Ishikawa (cell line): ENCODE data around the gene GYS2.

Experiments used
- CEBPB ChIP-seq: IDR thresholded peaks from 2 replicates; pipeline ENCODE4 v1.6.1; 2012
- CREB1 ChIP-seq: IDR thresholded peaks from 2 replicates; pipeline ENCODE4 v1.6.1; 2012; ENCODE audit warnings: low read depth
- EGR1 ChIP-seq: IDR thresholded peaks from 2 replicates; pipeline ENCODE4 v1.6.1; 2012
- EP300 ChIP-seq: IDR thresholded peaks from 2 replicates; pipeline ENCODE4 v1.6.1; 2012; ENCODE audit warnings: borderline replicate concordance
- FOXM1 ChIP-seq: IDR thresholded peaks from 2 replicates; pipeline ENCODE4 v1.6.1; 2012; ENCODE audit warnings: low read depth, borderline replicate concordance
- MAX ChIP-seq: IDR thresholded peaks from 2 replicates; pipeline ENCODE4 v1.6.1; 2012
- NFIC ChIP-seq: IDR thresholded peaks from 2 replicates; pipeline ENCODE4 v1.6.1; 2012
- RAD21 ChIP-seq: IDR thresholded peaks from 2 replicates; pipeline ENCODE4 v1.6.1; 2012; ENCODE audit warnings: low read depth
- REST ChIP-seq: IDR thresholded peaks from 2 replicates; pipeline ENCODE4 v1.6.1; 2012; ENCODE audit warnings: low read depth, mild to moderate bottlenecking
- TAF1 ChIP-seq: IDR thresholded peaks from 2 replicates; pipeline ENCODE4 v1.6.1; 2012; ENCODE audit warnings: low read depth, mild to moderate bottlenecking
- TCF12 ChIP-seq: IDR thresholded peaks from 2 replicates; pipeline ENCODE4 v1.6.1; 2012; ENCODE audit warnings: low read depth
- TEAD4 ChIP-seq: IDR thresholded peaks from 2 replicates; pipeline ENCODE4 v1.6.1; 2012
- USF1 ChIP-seq: IDR thresholded peaks from 2 replicates; pipeline ENCODE4 v1.6.1; 2012
- YY1 ChIP-seq: IDR thresholded peaks from 2 replicates; pipeline ENCODE4 v1.6.1; 2012; ENCODE audit warnings: low read depth
- ZBTB7A ChIP-seq: IDR thresholded peaks from 2 replicates; pipeline ENCODE4 v1.6.1; 2012; ENCODE audit warnings: low read depth

GYS2 gene

GRCh38 chr12:21618566-21618965 lies 13.9 kb upstream of the GYS2 start:
- TF ChIP-seq MAX, result no peak
- no peak for TF ChIP-seq CREB1
- no peak for TF ChIP-seq TEAD4
- no peak for TF ChIP-seq EGR1
- no peak for TF ChIP-seq FOXM1
- no peak for TF ChIP-seq TAF1
- TF ChIP-seq CEBPB, result no peak
- no peak for TF ChIP-seq EP300

- TF ChIP-seq CREB1 (no peak), EGR1 (no peak), TEAD4 (no peak), MAX (no peak), TAF1 (no peak), ZBTB7A (no peak), NFIC (no peak), TCF12 (no peak), RAD21 (no peak), YY1 (no peak), FOXM1 (no peak), REST (no peak), CEBPB (no peak)
Observed at GRCh38 chr12:21617030-21617429, 12.4 kb upstream of the GYS2 start.

GRCh38 chr12:21615431-21615830 lies 10.8 kb upstream of the GYS2 start:
- TF ChIP-seq TEAD4 (no peak), RAD21 (no peak), REST (no peak), NFIC (no peak), TCF12 (no peak), YY1 (no peak), TAF1 (no peak), MAX (no peak), CREB1 (no peak), ZBTB7A (no peak)

- no peak for TF ChIP-seq REST
- no peak for TF ChIP-seq CREB1
- TF ChIP-seq FOXM1, result no peak
- no peak for TF ChIP-seq MAX
- no peak for TF ChIP-seq YY1
- no peak for TF ChIP-seq EGR1
- TF ChIP-seq TEAD4, result no peak
- no peak for TF ChIP-seq USF1
Observed at GRCh38 chr12:21614506-21614905, 9.9 kb upstream of the GYS2 start.

GRCh38 chr12:21613931-21614330 lies 9.3 kb upstream of the GYS2 start:
- TF ChIP-seq CEBPB (no peak), YY1 (no peak), TEAD4 (no peak), TCF12 (no peak), EP300 (no peak), NFIC (no peak), TAF1 (no peak), USF1 (no peak), EGR1 (no peak), CREB1 (no peak), MAX (no peak)
